GM19035 (cell line): Measurements from ENCODE around the gene NMUR1.

Experiments
- ATAC-seq: cut with Tn5 transposase; IDR thresholded peaks from one replicate; pipeline ENCODE4 v1.9.1; 2021; ENCODE audit not compliant: unreplicated experiment

The NMUR1 gene

GRCh38 chr2:231489990-231490389 lies 40.3 kb downstream of the NMUR1 start:
- no peak for ATAC-seq

- ATAC-seq = no peak
These were observed 41.9 kb downstream of the NMUR1 start for GRCh38 chr2:231488331-231488730.

- ATAC-seq = no peak
These were observed 43.2 kb downstream of the NMUR1 start for GRCh38 chr2:231486851-231487596.

GRCh38 chr2:231483398-231484329 lies 46.6 kb downstream of the NMUR1 start:
- peak; percentile 32 for ATAC-seq

- ATAC-seq = peak; percentile 73
These were observed 47.3 kb downstream of the NMUR1 start for GRCh38 chr2:231482806-231483391.

GRCh38 chr2:231480781-231481180 lies 49.5 kb downstream of the NMUR1 start:
- ATAC-seq = no peak

GRCh38 chr2:231479455-231479854 lies 50.8 kb downstream of the NMUR1 start:
- ATAC-seq = no peak

- ATAC-seq = no peak
These were observed 53.3 kb downstream of the NMUR1 start for GRCh38 chr2:231476920-231477319.

GRCh38 chr2:231475965-231476364 lies 54.3 kb downstream of the NMUR1 start:
- ATAC-seq = no peak
